IPS DF 19.7 (cell line): Measurements from ENCODE around the gene CD52.
"Not testable (repeated sequence)": the region's sequence is repeated elsewhere in the genome, so short reads cannot be mapped to it uniquely, and the experiment has no call there.

Experiments used
- DNase-seq: peaks from one replicate; pipeline ENCODE4 v3.0.0-alpha.2; 2013; ENCODE audit warnings: low read depth, low spot score

Gene CD52

DNA sequence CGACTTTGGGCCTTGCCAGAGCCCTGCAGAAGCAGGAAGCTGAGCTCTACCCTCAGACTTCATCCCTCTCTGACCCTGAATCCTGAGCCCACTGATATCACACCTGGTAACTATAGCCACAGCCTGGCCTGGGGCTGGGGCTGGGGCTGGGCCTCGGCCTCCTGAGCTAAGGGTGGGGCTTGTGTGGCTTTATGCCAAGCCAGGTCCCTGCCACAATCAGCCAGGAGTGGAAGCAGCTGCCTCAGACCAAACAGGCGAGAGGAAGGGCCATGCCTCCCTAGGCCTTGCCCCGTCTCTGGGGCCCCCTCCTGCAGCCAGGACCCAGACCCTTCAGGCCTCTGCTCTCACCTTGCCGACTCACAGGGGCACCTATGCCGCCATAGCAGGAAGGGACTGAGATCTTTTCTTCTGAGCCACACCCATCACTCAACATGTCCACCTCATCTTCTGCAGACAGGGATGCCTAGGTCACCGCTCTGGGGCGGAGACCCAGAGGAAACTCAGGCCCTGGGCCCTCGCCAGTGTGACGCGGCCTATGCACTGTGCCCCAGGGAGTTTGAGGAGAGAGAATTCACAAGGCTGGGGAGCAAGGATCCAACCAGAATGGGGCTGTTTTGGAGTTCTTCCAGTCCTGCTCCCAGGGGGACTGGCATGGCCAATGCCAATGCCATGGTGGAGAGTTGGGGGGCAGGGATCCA, 17.0 kb upstream of the CD52 start:
- no peak for DNase-seq

DNA sequence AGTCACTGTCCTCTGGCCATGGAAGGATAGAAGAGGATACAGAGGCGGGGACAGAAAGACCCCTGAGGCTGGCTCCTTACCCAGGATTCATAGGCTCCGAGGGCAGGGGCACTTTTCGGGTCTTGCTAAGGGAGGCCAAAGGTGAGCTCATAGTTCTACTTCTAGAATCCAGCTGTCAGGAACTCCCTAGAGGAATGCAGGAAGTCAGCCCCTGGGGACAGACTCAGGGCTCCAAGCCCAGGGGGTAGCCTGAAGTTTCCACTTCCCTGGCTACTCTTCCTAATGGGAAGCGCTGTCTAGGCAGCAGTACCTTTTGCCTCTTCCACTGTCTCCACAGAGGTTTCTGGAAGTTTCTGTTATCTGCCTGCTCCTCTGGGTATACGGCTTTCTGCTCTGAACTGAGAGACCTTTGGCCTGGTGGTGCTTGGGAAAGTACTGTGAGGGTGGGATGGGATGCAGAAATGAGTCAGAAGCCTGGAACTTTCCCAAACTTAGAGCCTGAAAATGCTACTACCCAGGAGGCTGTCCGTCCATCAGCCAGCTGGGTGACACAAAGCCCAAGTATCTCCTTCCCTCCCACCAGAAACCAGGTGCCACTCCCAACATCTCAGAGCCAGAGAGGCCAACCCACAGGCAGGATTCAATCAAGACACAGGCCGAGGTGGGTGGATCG, 14.9 kb upstream of the CD52 start:
- no peak for DNase-seq

- DNase-seq: no peak
Observed at GRCh38 chr1:26305667-26306289, 12.0 kb upstream of the CD52 start.

DNA sequence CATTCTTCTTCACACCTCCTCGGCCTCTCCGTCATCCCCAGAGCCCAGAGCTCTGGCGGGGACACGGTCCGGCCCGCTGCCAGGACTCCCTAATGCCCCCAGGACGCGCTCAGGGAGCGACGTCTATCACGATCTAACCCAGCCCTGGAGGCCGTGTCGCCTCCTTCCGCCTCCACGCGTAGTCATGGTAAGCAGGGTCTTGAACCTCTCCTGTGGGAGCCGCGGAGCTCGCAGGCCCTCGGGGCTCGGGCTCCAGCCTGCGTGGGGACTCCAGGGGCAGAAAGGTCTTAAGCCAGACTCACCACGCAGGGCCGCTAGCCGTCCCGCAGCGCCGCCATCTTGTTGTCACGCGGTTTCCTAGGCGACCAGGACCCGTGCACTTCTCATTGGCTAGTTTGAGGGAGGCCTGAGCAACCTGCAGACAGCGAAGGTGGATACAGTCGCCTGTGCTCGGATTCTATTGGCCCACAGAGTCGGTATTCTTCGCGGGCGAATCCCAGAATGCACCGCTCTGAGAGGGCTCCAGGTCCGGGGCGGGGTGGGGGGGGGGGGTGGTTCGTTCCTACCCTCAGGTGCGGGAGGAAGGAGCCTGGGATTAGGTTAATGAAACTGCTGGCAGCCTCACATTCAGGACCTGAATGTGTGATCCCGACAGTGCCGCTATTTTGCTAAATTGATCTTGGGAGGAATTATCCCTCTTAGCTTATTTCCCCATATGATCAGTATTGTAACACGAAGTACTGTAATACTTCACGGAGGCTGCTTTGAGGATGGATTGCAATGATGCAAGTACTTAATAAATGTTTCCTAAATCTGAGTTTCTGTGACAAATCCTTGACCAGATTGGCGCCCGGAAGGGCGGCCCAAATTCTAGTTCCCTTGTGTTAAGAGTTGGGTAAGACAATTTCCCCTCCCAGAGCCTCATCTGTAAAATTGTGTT, 11.2 kb upstream of the CD52 start, which contains the start of gene UBXN11:
Gene UBXN11 (minus strand): TSS at position 347 of the 940 bp plus-strand sequence. CDS start 3,753 bp downstream, outside the sequence.
- peak; percentile 93 for DNase-seq

DNA sequence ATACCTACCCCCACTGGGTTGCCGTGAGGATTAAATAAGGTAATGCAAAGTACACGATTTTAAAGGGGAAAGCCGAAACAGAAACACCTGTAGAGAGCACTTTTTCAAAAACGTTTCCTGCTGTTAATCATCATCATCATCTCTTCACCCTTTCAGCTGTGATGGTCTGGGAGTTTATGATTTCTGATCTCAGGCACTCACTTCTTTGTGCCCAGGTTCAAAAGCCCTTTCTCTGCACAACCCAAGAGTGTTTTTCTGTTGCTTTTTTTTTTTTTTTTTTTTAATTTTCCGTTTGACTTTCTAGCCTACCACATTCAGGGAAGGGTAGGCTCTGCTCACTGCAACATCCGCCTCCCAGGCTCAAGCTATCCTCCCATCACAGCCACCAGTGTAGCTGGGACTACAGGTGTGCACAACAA, 10.4 kb upstream of the CD52 start:
- DNase-seq: no peak

GRCh38 chr1:26307966-26308899, 9.5 kb upstream of the CD52 start:
- not testable (repeated sequence) for DNase-seq

DNA sequence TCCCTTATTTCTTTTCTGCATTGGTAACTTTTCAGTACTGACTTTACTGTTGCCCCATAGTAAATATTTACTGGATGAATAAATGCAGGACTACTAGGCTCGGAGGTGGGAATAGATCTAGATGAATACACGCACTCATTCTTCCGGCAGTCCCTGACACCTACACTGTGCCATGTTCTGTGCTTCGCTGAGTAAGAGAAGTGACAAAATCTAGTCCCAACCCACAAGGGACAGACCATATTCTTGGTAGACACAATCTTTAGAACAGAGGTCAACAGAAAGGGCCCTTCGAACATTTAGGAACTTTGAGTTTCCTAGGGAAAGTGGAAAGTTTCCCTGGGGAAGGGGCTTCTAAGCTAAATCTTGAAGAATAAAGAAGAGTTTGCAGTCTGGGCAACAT, 3.3 kb upstream of the CD52 start:
- no peak for DNase-seq

- no peak for DNase-seq
Observed at GRCh38 chr1:26315874-26316850, 1.6 kb upstream of the CD52 start.

GRCh38 chr1:26317146-26317545, 612 bp upstream of the CD52 start:
- DNase-seq: no peak

DNA sequence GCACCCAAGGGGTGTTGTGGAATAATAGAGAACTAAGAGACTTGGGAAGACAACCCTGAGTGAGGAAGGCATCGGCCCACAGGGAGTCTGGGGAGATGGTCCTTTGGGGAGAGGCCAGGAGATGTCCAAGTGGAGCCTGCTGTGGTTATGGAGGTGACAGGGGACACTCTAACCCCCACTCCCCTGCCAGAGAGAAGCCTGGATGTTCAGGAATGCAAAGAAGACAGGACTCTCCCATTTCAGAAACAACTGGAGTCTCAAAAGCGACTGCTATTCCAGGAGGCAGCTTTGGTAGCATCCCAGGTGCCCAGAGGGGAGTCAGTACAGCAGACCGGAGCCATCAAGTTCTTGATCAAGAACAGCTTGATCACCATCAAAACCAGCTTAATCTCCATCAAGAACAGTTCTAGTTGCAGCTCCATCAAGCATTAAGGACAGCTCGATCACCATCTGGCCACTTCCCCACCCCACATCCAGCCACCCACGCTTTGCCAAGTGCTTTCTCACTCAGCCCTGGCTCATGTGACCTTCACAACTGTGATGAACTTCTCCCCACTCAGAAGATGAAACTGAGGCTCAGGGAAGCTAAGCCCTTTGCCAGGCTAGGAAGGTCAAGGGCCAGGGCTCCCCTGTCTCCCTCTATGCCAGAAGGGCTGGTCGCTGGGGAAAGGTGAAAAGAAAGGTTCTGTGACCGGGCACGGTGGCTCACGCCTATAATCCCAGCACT, 743 bp downstream of the CD52 start:
- no peak for DNase-seq

GRCh38 chr1:26320896-26321295, 3.1 kb downstream of the CD52 start:
- DNase-seq: no peak

DNA sequence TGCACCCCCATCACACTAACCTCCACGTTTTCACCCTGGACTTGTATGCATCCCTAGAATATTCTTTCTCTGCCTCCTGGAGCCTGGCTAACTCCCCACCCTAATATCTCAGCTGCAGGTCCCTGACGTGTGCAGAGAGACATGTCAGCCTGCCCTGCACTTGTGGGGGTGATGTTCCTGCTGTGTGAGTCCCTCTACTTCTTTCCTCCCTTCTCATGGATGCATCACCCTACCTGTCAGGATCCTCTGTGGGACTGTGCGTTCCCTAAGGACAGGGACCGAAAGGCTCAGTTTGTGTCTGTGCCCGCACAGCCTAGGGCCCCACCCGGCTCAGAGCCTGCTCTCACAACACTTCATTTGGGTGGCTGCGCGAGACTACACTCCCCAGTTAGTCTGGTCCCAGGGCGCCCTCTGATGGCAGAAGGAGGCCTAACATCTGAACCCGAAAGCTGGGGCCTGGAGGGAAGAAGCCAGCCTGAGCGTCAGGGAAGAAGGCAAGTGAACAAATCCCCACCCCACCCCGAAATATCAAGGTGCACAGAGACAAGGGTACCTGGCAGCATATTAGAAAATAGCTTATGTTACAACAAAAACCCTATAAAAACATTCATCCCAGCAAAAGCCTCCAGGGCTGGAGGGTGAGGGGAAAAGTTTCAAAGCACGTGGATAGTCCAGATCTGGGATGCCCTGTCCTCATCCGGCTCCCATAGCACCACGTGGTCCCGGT, 3.7 kb downstream of the CD52 start:
- DNase-seq: peak; percentile 47

DNA sequence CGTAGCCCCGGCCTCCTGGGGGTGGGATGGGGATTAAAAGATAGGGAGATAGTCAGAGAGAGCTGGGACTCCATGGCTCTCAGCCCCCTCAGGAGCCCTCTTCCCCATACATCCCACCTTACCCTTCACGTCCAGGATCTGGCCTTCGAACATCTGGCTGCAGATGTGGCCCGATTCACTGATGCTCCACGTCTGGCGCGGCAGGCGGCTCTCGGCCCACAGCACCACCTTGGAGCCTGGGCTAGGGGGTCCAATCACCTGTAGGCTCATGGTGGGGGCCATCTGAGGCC, 4.2 kb downstream of the CD52 start:
- DNase-seq: no peak

DNA sequence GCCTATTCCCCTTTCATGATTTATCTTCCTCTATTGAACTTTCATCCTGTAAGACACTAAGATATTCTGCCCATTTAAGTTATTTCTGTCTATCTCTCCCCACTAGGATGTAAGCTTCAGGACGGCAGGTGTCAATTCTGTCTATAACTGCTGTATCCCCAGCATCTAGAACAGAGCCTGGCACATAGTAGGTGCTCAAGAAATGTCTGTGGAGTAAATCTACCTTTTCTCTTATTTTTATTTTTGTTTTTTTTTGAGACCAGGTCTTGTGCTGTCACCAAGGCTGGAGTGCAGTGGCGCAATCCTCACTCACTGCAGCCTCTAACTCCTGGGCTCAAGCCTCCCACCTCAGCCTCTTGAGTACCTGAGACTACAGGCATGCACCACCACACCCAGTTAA, 5.6 kb downstream of the CD52 start:
- DNase-seq: no peak

DNA sequence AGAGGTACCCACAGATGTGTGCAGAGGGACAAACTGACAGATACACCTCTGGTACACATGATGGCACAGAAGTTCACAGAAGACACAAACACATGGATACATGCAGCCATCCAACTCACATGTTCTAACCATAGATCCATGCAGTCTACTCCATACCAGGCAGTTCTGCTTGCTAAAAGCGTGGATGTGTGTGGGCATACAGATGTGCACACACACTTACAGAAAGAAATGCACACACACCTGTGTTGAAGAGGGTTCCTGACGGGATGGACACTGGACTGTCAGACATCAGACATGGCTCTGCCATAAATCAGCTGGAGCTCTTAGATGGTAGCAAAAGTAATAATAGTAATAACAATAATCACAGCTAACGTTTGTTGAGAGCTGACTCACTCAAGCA, 6.8 kb downstream of the CD52 start:
- no peak for DNase-seq

GRCh38 chr1:26327956-26328362, 10.2 kb downstream of the CD52 start:
- DNase-seq: no peak

DNA sequence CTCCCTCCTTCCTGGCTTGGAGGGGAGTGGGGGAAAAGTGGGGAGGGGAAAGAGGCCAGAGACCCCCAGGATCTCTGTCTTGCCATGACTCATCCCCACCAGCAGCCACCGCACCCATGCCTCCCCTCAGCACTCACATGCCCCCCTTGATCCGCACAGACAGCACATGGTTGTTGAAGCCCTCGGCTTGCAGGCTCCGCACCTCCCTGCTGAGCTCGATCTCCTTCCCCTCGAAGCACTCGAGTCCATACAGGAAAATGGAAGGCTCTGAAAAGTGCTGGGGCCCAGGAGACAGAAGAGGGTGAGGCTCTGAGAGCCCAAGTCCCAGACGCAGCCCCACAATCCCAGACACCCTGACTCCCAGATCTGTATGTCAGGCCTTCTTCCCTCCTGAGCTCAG, 10.8 kb downstream of the CD52 start:
- no peak for DNase-seq

DNA sequence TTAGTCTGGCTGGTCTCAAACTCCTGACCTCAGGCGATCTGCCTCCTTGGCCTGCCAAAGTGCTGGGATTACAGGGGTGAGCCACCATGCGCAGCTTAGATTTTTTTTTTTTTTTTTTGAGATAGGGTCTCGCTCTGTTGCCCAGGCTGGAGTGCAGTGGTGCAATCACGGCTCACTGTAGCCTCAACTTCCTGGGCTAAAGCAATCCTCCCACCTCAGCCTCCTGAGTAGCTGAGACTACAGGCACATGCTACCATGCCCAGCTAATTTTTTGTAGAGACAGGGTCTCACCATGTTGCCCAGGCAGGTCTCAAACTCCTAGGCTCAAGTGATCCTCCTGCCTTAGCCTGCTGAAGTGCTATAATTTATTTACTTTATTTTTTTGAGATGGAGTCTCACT, 11.6 kb downstream of the CD52 start:
- DNase-seq: not testable (repeated sequence)
